Measurements from ENCODE around the gene DOK4. TPM values are rescaled to one million over a fixed set of nuclear protein-coding genes. Genes with fewer than 3 reads are reported as not detected.

Gene DOK4
- total RNA-seq, 1 donor from 2014 or later = 0.73 TPM

DNA sequence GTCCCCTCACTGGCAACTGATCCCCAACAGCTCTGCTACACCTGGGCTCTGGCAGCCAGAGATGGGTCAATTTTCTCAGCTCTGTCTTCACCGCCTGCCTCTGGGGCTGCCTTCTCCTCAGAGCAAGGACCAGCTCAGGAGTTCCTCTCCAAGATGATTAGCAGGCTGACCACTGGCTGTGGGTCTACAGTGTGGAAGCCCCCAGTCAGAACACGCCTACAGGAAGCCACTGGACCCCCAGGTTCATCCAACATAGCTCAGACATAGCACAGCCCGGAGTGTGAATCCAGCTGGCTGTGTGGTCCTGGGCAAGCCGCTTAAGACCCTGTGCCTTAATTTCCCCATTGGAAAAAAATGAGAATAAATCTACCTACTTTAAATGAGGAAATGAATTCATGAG, 4.9 kb downstream of the DOK4 start:
- Mint-ChIP-seq H3K27me3 (peaks cover 15% of the 10 kb centered on the region), H3K4me1 (peaks cover 34% of the 10 kb centered on the region), H3K9me3 (no peaks in the 10 kb centered on the region), H3K4me3 (no peak overlapping the region), H3K27ac (no peak overlapping the region), H3K36me3 (ENCODE audit: low read depth) (no peaks in the 10 kb centered on the region)
- no peak for DNase-seq
- TF ChIP-seq, protein P1, sequence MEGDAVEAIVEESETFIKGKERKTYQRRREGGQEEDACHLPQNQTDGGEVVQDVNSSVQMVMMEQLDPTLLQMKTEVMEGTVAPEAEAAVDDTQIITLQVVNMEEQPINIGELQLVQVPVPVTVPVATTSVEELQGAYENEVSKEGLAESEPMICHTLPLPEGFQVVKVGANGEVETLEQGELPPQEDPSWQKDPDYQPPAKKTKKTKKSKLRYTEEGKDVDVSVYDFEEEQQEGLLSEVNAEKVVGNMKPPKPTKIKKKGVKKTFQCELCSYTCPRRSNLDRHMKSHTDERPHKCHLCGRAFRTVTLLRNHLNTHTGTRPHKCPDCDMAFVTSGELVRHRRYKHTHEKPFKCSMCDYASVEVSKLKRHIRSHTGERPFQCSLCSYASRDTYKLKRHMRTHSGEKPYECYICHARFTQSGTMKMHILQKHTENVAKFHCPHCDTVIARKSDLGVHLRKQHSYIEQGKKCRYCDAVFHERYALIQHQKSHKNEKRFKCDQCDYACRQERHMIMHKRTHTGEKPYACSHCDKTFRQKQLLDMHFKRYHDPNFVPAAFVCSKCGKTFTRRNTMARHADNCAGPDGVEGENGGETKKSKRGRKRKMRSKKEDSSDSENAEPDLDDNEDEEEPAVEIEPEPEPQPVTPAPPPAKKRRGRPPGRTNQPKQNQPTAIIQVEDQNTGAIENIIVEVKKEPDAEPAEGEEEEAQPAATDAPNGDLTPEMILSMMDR (IDR thresholded peaks at IDR 0.05) = no peak
- ATAC-seq (ENCODE audit: low read depth) = no peak
- intact Hi-C loops (cut with micrococcal nuclease) = no loop called here
- ChIA-PET POLR2A (interaction anchor here (0.9 kb wide), 1 partner anchor 34 kb away, joined by 3 read pairs; the partner anchor contains the start of genes CIAPIN1 and COQ9), CTCF (interaction anchor here (1.0 kb wide), 1 partner anchor 38 kb away, joined by 3 read pairs; no protein-coding TSS in a partner anchor)

DNA sequence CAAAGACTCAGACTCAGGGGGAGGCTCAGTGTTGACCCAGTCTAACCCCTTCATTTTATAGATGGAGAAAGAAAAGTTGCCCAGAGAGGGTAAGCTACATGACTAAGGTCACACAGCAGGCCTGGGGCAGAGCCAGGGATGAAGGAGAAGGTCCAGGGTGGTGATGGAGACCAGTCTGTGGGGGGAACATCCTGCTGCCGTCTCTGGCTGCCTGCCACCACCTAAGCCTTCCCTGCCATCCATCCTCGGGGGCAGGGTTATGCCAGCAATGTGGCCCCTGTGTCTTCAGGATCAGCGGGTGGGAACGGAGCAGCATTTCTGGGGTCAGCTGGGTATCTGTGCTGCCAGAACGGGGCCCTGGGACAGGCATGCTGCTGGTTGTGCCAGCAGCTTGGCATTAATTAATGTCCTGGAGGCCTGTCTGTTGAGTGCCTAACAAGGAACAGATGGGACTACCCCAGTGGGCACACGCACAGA, 5.5 kb downstream of the DOK4 start:
- ChIA-PET CTCF (interaction anchor here (0.6 kb wide), 1 partner anchor 107 kb away, joined by 3 read pairs; no protein-coding TSS in a partner anchor), POLR2A (interaction anchor here (0.6 kb wide), 1 partner anchor 159 kb away, joined by 4 read pairs; no protein-coding TSS in a partner anchor)
- Mint-ChIP-seq H3K9me3 (no peaks in the 10 kb centered on the region), H3K27me3 (peaks cover 15% of the 10 kb centered on the region), H3K36me3 (ENCODE audit: low read depth) (no peaks in the 10 kb centered on the region), H3K4me1 (peaks cover 38% of the 10 kb centered on the region), H3K27ac (no peak overlapping the region), H3K4me3 (no peak overlapping the region)
- ATAC-seq (ENCODE audit: low read depth) (no peak), DNase-seq (no peak)
- intact Hi-C loops (cut with micrococcal nuclease) = no loop called here
- TF ChIP-seq, protein P1 (IDR thresholded peaks at IDR 0.05) = no peak

DNA sequence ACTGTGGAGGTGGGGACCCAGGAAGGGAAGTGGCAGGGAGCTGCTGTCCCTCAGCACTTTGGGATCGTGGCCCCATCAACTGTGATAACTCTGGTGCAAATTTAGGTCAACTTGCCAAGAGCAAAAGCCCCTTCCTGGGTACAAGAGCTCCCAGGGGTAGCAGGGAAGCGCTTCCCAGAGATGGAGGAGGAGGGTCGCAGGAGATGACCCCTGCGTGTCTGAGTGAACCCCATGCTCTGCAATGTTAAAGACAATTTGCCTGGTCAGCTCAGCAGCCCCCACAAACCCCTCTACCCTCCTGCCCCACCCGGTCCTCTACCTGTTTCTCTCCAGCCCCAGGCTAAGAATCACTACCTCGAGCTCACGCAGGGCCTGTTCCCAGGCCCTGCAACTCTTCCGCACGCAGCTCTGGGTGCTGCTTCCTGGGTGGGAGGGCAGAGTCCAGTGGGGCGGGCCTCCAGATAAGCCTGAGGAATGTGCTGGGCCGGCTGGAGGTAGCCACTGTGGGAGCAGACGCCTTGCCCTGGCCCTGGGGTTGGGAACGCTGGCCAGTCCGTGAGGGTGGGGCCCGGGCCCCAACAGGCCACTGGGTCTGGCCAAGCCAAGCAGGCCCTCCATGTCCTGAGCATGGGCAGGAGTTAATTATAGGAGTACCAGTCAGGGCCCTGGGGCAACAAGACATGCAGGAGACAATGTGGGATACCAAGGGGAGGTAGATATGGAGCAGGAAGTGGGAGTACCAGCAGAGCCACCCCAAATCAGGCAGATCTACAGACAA, 6.1 kb downstream of the DOK4 start:
- DNase-seq (no peak), ATAC-seq (ENCODE audit: low read depth) (no peak)
- TF ChIP-seq, protein P1 (IDR thresholded peaks at IDR 0.05) = no peak
- Mint-ChIP-seq H3K4me1 (peaks cover 38% of the 10 kb centered on the region), H3K27me3 (peaks cover 15% of the 10 kb centered on the region), H3K27ac (no peak overlapping the region), H3K4me3 (no peak overlapping the region), H3K36me3 (ENCODE audit: low read depth) (no peaks in the 10 kb centered on the region), H3K9me3 (no peaks in the 10 kb centered on the region)
- ChIA-PET POLR2A (interaction anchor here (0.6 to 1.0 kb wide), 2 partner anchors 16 to 158 kb away, joined by 3 to 4 read pairs; no protein-coding TSS in a partner anchor), CTCF (no interaction called here)
- intact Hi-C loops (cut with micrococcal nuclease) = loop anchor here (2.0 to 5.0 kb wide), 2 partner anchors 17 to 257 kb away; partner anchors contain the start of genes KATNB1 and POLR2C

DNA sequence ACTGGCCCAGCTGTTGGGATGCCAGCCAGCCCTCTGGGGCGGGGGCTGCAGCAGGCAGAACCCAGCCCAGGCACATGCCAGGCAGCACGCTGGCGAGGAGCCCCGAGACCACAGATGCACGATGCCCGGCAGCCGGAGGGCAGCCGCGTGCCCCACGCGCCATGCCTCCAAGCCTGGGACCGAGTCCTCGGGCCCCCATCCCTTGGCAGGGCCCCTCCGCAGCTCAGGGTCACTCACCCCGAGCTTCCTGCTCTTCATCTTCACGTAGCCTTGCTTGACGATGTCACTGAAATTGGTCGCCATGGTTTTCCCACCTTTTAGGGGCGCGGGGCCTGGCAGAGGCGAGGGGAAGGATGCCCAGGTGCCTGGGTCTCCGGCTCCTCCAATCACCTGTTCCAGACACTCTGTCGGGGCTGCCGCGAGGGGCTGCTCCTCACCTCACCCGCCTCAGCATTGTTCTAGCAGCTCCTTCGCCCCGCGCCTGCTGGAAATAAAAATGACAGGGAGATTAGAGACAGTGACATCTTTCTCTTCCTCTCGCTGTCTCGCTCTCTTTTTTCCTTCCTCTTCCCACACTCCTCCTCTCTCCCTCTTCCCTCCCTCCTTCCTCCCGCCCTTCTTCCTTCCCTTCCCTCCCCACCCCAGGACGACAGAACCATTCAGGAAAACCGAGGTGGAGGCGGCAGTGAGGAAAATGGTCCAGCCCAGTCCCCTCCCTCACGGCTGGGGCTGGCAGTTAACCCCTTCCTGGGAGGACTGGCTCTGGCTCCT, 6.9 kb downstream of the DOK4 start:
- Mint-ChIP-seq H3K36me3 (ENCODE audit: low read depth) (no peaks in the 10 kb centered on the region), H3K4me3 (peak overlapping the region; percentile 69), H3K27me3 (peaks cover 10% of the 10 kb centered on the region), H3K27ac (no peak overlapping the region), H3K9me3 (no peaks in the 10 kb centered on the region), H3K4me1 (peaks cover 40% of the 10 kb centered on the region)
- intact Hi-C loops (cut with micrococcal nuclease) = loop anchor here (2.0 to 5.0 kb wide), 2 partner anchors 17 to 258 kb away; partner anchors contain the start of genes KATNB1 and POLR2C
- TF ChIP-seq, protein P1 (IDR thresholded peaks at IDR 0.05) = no peak
- DNase-seq (no peak), ATAC-seq (ENCODE audit: low read depth) (no peak)
- ChIA-PET POLR2A (interaction anchor here (1.0 to 1.4 kb wide), 3 partner anchors 15 to 64 kb away, joined by 3 to 4 read pairs (median 4); partner anchors contain the start of genes CIAPIN1 and COQ9), CTCF (interaction anchor here (1.6 kb wide), 1 partner anchor 40 kb away, joined by 8 read pairs; no protein-coding TSS in a partner anchor)

Data from activated B cell treated with CpG ODN at 0.5 μM for 24 hours (primary cell).